GM10847 (cell line): ENCODE measurements around the gene ABL2.

Source experiments
- POLR2A ChIP-seq: IDR thresholded peaks from 2 replicates; pipeline ENCODE4 v1.6.1; 2011; ENCODE audit not compliant: insufficient read length; ENCODE audit errors: extremely low read depth

ABL2 gene

DNA sequence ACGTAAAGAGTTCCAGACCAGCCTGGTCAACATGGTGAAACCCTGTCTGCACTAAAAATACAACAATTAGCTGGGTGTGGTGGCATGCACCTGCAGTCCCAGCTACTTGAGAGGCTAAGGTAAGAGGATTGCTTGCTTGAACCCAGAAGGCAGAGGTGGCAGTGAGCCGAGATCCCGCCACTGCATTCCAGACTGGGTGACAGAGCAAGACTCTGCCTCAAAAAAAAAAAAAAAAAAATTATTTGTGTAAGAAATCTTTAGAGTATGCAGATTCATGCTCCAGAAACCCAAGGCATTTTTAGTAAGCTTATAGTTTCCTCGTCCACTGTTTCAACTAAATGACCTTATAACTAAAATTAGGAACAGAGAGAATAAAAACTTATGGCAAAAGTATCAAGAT is 51.3 kb downstream of the ABL2 start:
- TF ChIP-seq POLR2A = no peak

DNA sequence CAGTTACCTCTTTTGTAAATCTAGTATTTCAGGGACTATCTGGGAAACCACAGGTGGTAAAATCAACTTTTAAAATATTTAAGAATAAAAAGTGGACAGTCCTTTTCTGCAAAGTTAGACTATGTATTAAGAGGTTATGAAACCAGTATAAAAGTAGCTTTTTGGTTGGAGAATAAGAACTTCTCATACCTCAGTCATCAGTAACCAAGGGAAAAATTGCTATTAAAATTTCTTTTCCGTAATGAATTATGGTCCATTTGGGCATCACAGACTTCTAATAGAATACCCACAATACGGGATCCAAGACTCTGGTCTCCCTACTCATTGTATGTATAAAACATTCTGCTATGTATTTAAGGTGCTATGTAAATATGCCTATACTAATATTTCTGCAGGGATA is 51.9 kb downstream of the ABL2 start:
- TF ChIP-seq POLR2A = no peak

DNA sequence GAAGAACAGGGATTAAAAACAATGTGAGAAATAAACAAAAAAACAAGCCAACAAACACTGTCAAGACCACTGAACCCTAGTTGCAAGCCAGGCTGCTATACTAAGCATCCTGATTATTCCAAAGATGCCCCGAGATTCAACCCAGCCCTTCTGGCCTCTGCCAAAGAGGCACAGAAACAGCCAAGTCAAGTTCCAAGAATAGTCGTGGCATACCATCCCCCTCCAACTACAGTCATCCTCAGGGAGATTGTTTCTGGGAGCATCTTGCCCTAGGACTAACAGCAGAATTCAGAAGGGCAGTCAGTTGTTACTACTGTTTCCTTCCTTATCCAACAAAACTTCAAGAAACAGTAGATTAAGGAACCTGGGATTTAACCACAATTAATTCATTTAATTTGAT is 52.3 kb downstream of the ABL2 start:
- TF ChIP-seq POLR2A = no peak

DNA sequence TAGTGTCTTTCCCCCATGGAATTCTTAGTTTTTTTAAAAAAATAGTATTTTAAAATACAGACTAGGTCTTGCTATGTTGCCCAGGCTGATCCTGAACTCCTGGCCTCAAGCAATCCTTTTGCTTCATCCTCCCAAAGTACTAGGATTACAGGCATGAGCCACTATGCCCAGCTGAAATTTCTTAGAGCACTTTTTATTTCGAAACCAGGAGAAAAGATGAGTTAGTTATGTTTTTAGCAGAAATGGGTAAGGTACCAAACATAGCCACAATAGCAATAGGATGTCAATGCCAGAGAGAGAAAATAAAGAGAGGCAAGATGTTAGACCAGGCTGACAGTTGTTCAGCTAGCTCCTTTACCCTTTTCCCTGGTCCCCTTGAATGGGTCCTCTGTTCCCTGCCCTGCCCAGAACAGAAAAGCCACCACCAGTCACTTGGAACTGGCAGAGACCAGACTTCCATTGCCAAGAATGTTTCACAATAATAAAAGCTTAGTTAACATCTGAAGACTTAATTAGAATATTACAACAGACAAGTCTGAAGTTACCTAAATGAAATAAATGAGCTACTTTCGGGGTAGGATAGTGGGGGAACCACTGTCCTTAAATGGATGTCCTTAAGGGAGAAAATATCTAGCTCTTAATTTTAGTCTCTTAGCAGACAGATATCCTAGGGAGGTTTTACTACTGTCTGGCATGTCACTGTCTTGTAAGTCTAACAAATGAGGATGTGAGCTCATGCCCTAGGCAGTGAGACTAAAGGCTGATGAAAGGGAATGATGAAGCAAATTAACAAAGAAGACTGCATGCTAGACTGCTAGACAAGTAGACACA is 54.3 kb downstream of the ABL2 start:
- TF ChIP-seq POLR2A = no peak

DNA sequence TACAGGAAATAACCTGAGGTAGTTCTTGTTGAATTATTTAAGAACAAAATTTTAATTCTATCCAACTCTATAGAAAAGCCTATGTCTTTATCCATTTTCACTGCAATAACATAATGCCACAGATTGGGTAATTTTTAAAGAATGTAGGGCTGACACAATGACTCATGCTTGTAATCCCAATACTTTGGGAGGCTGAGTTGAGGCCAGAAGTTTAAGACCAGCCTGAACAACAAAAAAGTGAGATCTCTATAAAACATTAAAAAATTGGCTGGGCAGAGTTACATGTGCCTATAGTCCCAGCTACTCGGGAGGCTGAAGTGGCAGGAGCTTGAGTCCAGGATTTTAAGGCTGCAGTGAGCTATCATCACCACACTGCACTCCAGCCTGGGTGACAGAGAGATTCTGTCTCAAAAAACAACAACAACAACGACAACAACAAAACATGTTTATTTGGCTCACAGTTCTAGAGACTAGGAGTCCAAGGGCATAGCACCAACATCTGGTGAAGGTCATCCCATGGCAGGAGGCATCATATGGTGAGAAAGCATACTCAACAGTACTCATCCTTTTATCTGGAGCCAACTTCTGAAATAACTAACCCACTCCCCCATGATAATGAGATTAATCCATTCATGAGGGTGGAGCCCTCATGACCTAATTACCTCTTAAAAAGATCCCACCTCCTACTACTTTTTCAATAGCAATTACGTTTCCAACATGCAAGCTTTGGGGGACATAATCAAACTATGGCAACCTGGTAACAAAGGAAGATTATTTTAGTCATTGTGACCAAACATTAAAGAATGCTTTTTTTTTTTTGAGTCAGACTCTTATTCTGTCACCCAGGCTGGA is 59.6 kb downstream of the ABL2 start:
- no peak for TF ChIP-seq POLR2A

DNA sequence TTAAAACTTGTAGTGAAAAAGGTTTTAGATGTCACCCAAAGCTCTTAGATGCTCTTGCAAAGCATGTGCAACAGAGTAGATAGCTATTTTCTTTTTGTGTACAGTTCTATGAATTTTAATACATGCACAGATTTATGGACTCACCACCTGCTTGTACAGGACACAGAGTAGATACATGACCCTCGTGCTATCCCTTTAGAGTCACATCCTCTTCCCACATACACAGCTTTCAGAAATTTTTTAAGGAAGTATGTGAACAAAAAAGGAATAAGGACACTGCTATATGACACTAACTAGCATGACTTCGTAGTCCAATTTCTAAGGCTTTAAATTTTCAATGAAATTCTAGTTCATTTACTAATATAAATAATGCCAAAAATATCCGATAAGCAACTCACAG is 60.9 kb downstream of the ABL2 start:
- no peak for TF ChIP-seq POLR2A

DNA sequence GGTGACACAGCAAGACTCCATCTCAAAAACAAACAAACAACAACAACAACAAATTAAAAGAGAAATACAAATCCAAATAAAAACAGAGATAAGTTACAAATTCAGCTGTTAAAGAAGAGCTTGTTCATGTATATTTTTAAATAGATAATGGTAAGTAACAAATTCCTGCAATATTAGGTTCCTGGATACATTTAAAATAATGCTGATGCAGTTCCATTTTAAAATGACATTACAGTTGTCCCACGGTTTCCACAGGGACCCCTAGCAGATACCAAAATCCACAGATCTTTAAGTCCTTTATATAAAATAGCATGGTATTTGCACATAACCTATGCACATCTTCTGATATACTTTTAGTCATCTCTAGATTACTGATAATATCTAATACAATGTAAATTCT is 61.5 kb downstream of the ABL2 start:
- no peak for TF ChIP-seq POLR2A

DNA sequence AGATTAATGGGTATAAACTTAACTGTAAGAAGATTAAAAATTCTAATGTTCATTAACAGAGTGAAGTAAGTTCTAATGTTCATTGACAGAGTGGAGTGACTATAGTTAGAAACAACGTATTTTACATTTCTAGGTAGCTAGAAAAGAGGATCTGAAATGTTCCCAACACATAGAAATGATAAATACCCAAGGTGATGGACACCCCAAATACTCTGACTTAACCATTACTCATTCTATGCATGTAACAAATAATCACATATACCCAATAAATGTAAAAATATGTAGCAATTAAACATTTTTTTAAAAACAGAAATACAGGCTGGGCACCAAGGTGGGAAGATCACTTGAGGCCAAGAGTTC is 62.1 kb downstream of the ABL2 start:
- TF ChIP-seq POLR2A = no peak

DNA sequence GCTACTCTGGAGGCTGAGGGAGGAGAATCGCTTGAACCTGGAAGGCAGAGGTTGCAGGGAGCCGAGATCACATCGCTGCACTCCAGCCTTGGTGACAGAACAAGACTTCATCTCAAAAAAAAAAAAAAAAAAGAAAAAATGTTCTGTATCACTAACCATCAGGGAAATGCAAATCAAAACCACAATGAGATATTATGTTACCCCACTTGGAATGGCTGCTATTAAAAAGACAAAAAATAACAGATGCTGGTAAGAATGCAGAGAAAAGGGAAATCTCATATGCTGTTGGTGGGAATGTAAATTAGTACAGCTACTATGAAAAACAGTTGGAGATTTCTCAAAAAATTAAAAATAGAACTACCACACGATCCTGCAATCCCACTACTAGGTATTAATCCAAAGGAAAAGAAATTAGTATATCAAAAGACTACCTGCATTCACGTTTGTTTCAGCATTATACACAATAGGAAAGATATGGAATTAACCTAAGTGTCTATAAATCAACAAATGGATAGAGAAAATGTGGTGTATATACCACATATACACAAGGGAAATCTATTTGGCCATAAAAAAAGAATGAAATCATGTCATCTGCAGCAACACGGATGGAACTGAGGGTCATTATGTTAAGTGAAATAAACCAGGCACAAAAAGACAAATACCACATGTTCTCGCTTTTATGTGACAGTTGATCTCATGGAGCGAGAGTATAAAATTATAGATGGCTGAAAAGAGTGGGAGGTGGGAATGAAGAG is 62.6 kb downstream of the ABL2 start:
- TF ChIP-seq POLR2A = no peak

DNA sequence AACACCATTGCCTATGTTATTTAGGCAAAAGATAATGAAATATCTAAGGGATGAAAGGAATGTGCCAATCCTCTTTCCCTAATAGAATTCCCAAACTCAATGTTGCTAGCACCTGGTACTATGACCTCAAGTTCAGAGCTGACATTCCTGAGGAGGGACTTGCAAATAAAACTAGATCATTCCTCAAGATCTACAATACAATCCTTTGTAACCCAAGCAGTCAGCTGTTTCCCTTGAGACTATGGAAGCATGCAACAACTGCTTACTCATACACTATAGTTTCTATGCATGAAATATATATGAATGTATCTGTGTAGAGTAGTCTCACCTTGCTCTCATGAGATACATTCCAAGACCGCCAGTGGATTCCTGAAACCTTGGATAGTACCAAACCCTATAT is 65.0 kb downstream of the ABL2 start:
- TF ChIP-seq POLR2A = no peak

DNA sequence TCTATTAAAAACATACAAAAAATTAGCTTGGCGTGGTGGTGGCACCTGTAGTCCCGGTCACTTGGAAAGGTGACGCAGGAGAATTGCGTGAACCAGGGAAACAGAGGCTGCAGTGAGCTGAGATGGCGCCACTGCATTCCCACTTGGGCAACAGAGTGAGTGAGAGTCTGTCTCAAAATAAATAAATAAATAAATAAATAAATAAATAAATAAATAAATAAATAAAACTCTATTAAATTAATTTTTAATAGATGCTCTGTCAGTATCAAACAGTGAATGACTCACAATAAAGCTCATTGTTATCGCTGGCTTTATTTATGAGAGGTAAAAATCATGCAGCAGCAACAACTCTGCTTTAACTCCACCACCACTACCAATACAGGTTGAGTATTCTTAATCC is 72.8 kb downstream of the ABL2 start:
- no peak for TF ChIP-seq POLR2A

DNA sequence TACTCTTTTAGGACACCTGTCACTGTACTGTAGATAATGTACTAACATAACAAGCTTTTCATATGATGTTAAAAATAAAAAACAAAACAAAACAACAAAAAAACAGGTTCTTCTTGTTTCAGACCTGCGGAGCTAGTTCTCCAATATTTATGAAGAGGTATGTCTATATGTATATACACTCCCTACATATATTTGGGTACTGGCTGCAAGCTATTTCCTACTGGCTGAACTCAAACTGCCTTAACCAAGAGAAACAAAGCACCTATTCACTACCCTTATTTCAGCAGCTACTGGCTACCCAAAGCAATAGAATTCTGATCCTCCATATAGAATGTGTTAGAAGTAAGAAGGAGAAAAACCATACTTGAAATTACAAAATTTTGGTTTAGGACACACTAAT is 73.5 kb downstream of the ABL2 start:
- TF ChIP-seq POLR2A = no peak

DNA sequence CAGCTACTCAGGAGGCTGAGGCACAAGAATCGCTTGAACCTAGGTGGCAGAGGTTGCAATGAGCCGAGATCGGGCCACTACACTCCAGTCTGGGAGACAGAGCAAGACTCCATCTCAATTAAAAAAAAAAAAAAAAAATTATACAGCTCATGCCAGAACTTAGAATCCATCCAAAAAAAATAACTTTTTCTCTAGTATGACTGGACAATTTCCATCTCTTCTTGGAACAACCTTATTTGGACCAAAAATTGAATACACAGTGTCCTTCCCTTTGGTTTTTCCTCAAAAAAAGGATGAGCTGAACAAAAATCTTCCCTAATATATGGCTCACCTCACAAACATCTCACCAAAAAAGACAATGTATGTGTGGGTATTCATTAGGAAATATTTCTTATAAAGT is 73.9 kb downstream of the ABL2 start:
- TF ChIP-seq POLR2A = no peak

DNA sequence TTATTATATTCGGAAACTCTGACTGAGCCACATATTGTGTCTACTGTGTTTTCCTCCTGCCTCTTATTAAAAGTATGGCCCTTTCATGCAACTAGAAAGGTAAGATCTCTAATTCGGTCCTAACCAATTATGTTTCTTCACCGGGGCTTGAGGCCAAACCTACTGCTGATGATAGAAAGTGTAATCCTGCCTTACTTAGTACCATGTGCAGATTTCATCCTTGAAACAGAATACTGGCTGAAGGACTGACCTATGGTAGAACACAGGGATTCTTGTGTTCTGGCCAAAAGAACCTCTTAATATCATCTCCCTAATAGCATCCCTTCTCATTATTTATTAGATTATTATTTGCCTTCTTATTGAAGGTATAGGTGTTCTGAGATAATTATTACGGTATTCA is 75.0 kb downstream of the ABL2 start:
- TF ChIP-seq POLR2A = no peak

DNA sequence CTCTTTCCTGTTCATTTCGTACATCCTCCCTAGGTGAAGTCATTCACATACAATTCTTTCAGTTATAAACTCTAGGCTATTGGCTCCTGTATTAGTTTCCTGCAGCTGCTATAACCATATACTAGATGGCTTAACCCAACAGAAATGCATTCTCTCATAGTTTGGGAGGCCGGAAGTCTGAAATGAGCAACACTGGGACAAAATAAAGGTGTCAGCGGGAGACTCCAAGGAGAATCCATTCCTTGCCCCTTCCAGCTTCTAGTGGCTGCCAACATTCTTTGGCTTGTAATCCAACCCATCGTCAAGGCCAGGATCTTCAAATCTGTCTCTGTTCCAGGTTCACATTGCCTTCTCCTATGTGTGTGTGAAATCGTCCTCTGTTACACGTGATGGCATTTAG is 76.3 kb downstream of the ABL2 start:
- TF ChIP-seq POLR2A = no peak
